Measurements from ENCODE around the gene SLC25A13.

The SLC25A13 gene

GRCh38 chr7:96228760-96229159, 93.1 kb downstream of the SLC25A13 start:
- TF ChIP-seq SPI1 (IDR thresholded peaks at IDR 0.05; ENCODE audit: borderline replicate concordance, low read depth) (no peak), CTCF (IDR thresholded peaks at IDR 0.05; ENCODE audit: insufficient read depth, low read length) (no peak), GABPA (IDR thresholded peaks at IDR 0.05; ENCODE audit: low read depth) (no peak), REST (IDR thresholded peaks at IDR 0.05; ENCODE audit: insufficient replicate concordance, low read depth) (no peak), POLR2AphosphoS5 (IDR thresholded peaks at IDR 0.05; ENCODE audit: low read depth) (no peak)
- DNase-seq (ENCODE audit: low read depth in 1 of 2, low spot score in 1 of 2), result no peak
- H3K4me3 ChIP-seq (replicated peaks; ENCODE audit: insufficient read depth, low read length), result no peak overlapping the region
- no peak overlapping the region for H3K27ac ChIP-seq (replicated peaks)
- no peaks in the 10 kb centered on the region for H3K27me3 ChIP-seq (ENCODE audit: insufficient read depth, poor library complexity, severe bottlenecking)

GRCh38 chr7:96225251-96225650, 96.6 kb downstream of the SLC25A13 start:
- no peak for DNase-seq (ENCODE audit: low read depth in 1 of 2, low spot score in 1 of 2)
- H3K27me3 ChIP-seq (ENCODE audit: insufficient read depth, poor library complexity, severe bottlenecking), result no peaks in the 10 kb centered on the region
- H3K4me3 ChIP-seq (replicated peaks; ENCODE audit: insufficient read depth, low read length), result no peak overlapping the region
- H3K27ac ChIP-seq (replicated peaks), result no peak overlapping the region
- TF ChIP-seq GABPA (IDR thresholded peaks at IDR 0.05; ENCODE audit: low read depth) (no peak), REST (IDR thresholded peaks at IDR 0.05; ENCODE audit: insufficient replicate concordance, low read depth) (no peak), SPI1 (IDR thresholded peaks at IDR 0.05; ENCODE audit: borderline replicate concordance, low read depth) (no peak), POLR2AphosphoS5 (IDR thresholded peaks at IDR 0.05; ENCODE audit: low read depth) (no peak), CTCF (IDR thresholded peaks at IDR 0.05; ENCODE audit: insufficient read depth, low read length) (no peak)

- TF ChIP-seq GABPA (IDR thresholded peaks at IDR 0.05; ENCODE audit: low read depth) (no peak), CTCF (IDR thresholded peaks at IDR 0.05; ENCODE audit: insufficient read depth, low read length) (peak; percentile 10), SPI1 (IDR thresholded peaks at IDR 0.05; ENCODE audit: borderline replicate concordance, low read depth) (no peak)
- no peak overlapping the region for H3K4me3 ChIP-seq (replicated peaks; ENCODE audit: insufficient read depth, low read length)
- peak; percentile 3 to 64 for DNase-seq (ENCODE audit: low read depth in 1 of 2, low spot score in 1 of 2)
- no peaks in the 10 kb centered on the region for H3K27me3 ChIP-seq (ENCODE audit: insufficient read depth, poor library complexity, severe bottlenecking)
- no peak overlapping the region for H3K27ac ChIP-seq (replicated peaks)
Measured at GRCh38 chr7:96224685-96225084, 97.2 kb downstream of the SLC25A13 start.

- no peaks in the 10 kb centered on the region for H3K27me3 ChIP-seq (ENCODE audit: insufficient read depth, poor library complexity, severe bottlenecking)
- no peak for DNase-seq (ENCODE audit: low read depth in 1 of 2, low spot score in 1 of 2)
- no peak overlapping the region for H3K27ac ChIP-seq (replicated peaks)
- no peak overlapping the region for H3K4me3 ChIP-seq (replicated peaks; ENCODE audit: insufficient read depth, low read length)
- TF ChIP-seq SPI1 (IDR thresholded peaks at IDR 0.05; ENCODE audit: borderline replicate concordance, low read depth) (no peak), CTCF (IDR thresholded peaks at IDR 0.05; ENCODE audit: insufficient read depth, low read length) (no peak), REST (IDR thresholded peaks at IDR 0.05; ENCODE audit: insufficient replicate concordance, low read depth) (no peak), POLR2AphosphoS5 (IDR thresholded peaks at IDR 0.05; ENCODE audit: low read depth) (no peak), GABPA (IDR thresholded peaks at IDR 0.05; ENCODE audit: low read depth) (no peak)
Measured at GRCh38 chr7:96224073-96224472, 97.8 kb downstream of the SLC25A13 start.

Measured in HL-60 (cell line).